Measurements from ENCODE around the gene TOX4.

GRCh38 chr14:21527318-21527679 is 50.3 kb downstream of the TOX4 start:
- TF ChIP-seq, protein P1, sequence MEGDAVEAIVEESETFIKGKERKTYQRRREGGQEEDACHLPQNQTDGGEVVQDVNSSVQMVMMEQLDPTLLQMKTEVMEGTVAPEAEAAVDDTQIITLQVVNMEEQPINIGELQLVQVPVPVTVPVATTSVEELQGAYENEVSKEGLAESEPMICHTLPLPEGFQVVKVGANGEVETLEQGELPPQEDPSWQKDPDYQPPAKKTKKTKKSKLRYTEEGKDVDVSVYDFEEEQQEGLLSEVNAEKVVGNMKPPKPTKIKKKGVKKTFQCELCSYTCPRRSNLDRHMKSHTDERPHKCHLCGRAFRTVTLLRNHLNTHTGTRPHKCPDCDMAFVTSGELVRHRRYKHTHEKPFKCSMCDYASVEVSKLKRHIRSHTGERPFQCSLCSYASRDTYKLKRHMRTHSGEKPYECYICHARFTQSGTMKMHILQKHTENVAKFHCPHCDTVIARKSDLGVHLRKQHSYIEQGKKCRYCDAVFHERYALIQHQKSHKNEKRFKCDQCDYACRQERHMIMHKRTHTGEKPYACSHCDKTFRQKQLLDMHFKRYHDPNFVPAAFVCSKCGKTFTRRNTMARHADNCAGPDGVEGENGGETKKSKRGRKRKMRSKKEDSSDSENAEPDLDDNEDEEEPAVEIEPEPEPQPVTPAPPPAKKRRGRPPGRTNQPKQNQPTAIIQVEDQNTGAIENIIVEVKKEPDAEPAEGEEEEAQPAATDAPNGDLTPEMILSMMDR (IDR thresholded peaks at IDR 0.05; ENCODE audit: insufficient read depth, low read length, poor library complexity, severe bottlenecking): no peak
- no peak for TF ChIP-seq EZH2phosphoT487 (conservative IDR thresholded peaks at IDR 0.05; ENCODE audit: low read length)
